Gastroesophageal sphincter (tissue), 3 donors: ENCODE results near the gene GATA6.

Source experiments
- EP300 ChIP-seq: sonication (generic); formaldehyde crosslinking; IDR thresholded peaks from one replicate; pipeline ENCODE4 v1.6.1; 2017; ENCODE audit warnings: antibody characterized with exemption, mild to moderate bottlenecking
- POLR2A ChIP-seq, 2 donors: fragments of 450-650 bp; IDR thresholded peaks; one replicate each; pipeline ENCODE4 v1.6.1; 2017; ENCODE audit warnings: antibody characterized with exemption in 2 of 2, mild to moderate bottlenecking in 2 of 2, moderate library complexity in 1 of 2
- POLR2AphosphoS5 ChIP-seq: sonication (generic); formaldehyde crosslinking; IDR thresholded peaks from one replicate; pipeline ENCODE4 v1.6.1; 2017; ENCODE audit warnings: antibody characterized with exemption
- TF ChIP-seq, protein P1 (sequence below), 4 experiments: fragments of 200-600 bp in 2 of 4; fragments of 450-650 bp in 2 of 4; sonication (generic) in 1 of 4; IDR thresholded peaks; one replicate each; pipeline ENCODE4 v1.5.1; 2017 to 2019; ENCODE audit warnings: antibody characterized with exemption in 4 of 4, mild to moderate bottlenecking in 2 of 4, moderate library complexity in 2 of 4

DNA sequence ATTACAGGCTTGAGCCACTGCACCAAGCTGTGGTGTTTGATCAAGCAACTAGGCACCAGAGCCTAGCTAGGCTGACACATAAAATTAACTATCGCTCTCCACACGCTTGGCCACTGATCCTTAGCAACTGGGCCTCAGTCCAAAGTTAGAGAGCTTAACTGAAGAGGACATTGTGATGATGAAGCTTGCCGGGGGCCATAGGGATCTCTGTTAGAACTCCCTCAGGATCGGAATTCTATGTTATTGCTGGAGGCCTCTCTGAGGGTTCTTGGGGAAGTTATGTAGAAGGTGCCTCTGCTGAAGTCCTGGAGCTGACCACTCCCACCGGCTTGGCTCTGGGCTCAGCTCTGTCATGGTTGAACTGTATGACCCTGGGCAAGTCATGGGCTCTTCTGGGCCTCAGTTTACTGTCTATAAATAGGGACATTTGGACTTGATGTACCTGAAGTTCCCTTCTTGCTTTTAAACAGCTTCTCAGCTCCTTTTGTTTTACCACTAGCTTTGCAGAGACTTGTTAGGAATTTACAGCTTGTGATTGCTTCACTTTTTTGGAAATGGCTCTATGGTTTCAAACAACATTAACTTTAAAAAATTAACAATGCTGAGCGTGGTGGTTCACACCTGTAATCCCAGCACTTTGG is 44.1 kb downstream of the GATA6 start:
- TF ChIP-seq POLR2A (IDR thresholded peaks at IDR 0.05) = no peak
- TF ChIP-seq, protein P1, sequence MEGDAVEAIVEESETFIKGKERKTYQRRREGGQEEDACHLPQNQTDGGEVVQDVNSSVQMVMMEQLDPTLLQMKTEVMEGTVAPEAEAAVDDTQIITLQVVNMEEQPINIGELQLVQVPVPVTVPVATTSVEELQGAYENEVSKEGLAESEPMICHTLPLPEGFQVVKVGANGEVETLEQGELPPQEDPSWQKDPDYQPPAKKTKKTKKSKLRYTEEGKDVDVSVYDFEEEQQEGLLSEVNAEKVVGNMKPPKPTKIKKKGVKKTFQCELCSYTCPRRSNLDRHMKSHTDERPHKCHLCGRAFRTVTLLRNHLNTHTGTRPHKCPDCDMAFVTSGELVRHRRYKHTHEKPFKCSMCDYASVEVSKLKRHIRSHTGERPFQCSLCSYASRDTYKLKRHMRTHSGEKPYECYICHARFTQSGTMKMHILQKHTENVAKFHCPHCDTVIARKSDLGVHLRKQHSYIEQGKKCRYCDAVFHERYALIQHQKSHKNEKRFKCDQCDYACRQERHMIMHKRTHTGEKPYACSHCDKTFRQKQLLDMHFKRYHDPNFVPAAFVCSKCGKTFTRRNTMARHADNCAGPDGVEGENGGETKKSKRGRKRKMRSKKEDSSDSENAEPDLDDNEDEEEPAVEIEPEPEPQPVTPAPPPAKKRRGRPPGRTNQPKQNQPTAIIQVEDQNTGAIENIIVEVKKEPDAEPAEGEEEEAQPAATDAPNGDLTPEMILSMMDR (IDR thresholded peaks at IDR 0.05) = no peak
- TF ChIP-seq POLR2AphosphoS5 = no peak
- no peak for TF ChIP-seq EP300
